Measurements from ENCODE around the gene RIMBP2.

Gene RIMBP2

GRCh38 chr12:130382818-130383217, 333.3 kb downstream of the RIMBP2 start:
- no peak overlapping the region for H3K27ac ChIP-seq
- TF ChIP-seq CTCF (IDR thresholded peaks at IDR 0.05): no peak
- DNase-seq (ENCODE audit: low spot score): no peak
- no peak overlapping the region for H3K4me3 ChIP-seq

GRCh38 chr12:130375296-130376287, 340.5 kb downstream of the RIMBP2 start:
- Histone ChIP-seq H3K4me3 (no peak overlapping the region), H3K27ac (no peak overlapping the region)
- DNase-seq (ENCODE audit: low spot score): no peak
- TF ChIP-seq CTCF (IDR thresholded peaks at IDR 0.05): no peak

- no peak for DNase-seq (ENCODE audit: low spot score)
- no peak overlapping the region for H3K27ac ChIP-seq
- no peak for TF ChIP-seq CTCF (IDR thresholded peaks at IDR 0.05)
- no peak overlapping the region for H3K4me3 ChIP-seq
These were observed 342.0 kb downstream of the RIMBP2 start for GRCh38 chr12:130374083-130374482.

- H3K27ac ChIP-seq: no peak overlapping the region
- TF ChIP-seq CTCF (IDR thresholded peaks at IDR 0.05): no peak
- no peak overlapping the region for H3K4me3 ChIP-seq
- no peak for DNase-seq (ENCODE audit: low spot score)
These were observed 343.2 kb downstream of the RIMBP2 start for GRCh38 chr12:130372936-130373335.

- no peak for TF ChIP-seq CTCF (IDR thresholded peaks at IDR 0.05)
- DNase-seq (ENCODE audit: low spot score): no peak
- no peak overlapping the region for H3K4me3 ChIP-seq
- H3K27ac ChIP-seq: no peak overlapping the region
These were observed 344.8 kb downstream of the RIMBP2 start for GRCh38 chr12:130371296-130371695.

GRCh38 chr12:130369816-130370215, 346.3 kb downstream of the RIMBP2 start:
- no peak for DNase-seq (ENCODE audit: low spot score)
- TF ChIP-seq CTCF (IDR thresholded peaks at IDR 0.05): no peak

GRCh38 chr12:130367523-130367922, 348.6 kb downstream of the RIMBP2 start:
- TF ChIP-seq CTCF (IDR thresholded peaks at IDR 0.05): no peak
- no peak overlapping the region for H3K4me3 ChIP-seq
- H3K27ac ChIP-seq: no peak overlapping the region
- no peak for DNase-seq (ENCODE audit: low spot score)

More at GRCh38 chr12:130369816-130370215, 346.3 kb downstream of the RIMBP2 start:
- no peak overlapping the region for H3K27ac ChIP-seq
- no peak overlapping the region for H3K4me3 ChIP-seq
